HepG2 (cell line): Measurements from ENCODE around the gene PRADC1. TPM values are rescaled to one million over a fixed set of nuclear protein-coding genes. Genes with fewer than 3 reads are reported as not detected.

Experiments
- AGO1 ChIP-seq: fragments of 200-400 bp; formaldehyde crosslinking; IDR thresholded peaks from 2 replicates; pipeline ENCODE4 v1.6.1; 2017; ENCODE audit warnings: mild to moderate bottlenecking, low read depth, low read length, moderate library complexity; ENCODE audit not compliant: poor library complexity, severe bottlenecking
- BATF2 ChIP-seq: sonication (generic); formaldehyde crosslinking; IDR thresholded peaks from 2 replicates; pipeline ENCODE4 v1.8.0; 2022; ENCODE audit warnings: mild to moderate bottlenecking, missing genetic modification reagents, moderate library complexity
- CERS6 ChIP-seq: sonication (generic); formaldehyde crosslinking; IDR thresholded peaks from 2 replicates; pipeline ENCODE4 v1.5.0; 2020; ENCODE audit warnings: missing genetic modification reagents
- FIP1L1 ChIP-seq: fragments of 200-400 bp; formaldehyde crosslinking; IDR thresholded peaks from 2 replicates; pipeline ENCODE4 v1.6.1; 2018; ENCODE audit warnings: low read depth, mild to moderate bottlenecking, low read length, moderate library complexity, borderline replicate concordance; ENCODE audit not compliant: insufficient read depth
- FOXC1 ChIP-seq: sonication (generic); formaldehyde crosslinking; IDR thresholded peaks from 2 replicates; pipeline ENCODE4 v1.8.0; 2022; ENCODE audit warnings: mild to moderate bottlenecking, missing genetic modification reagents, borderline replicate concordance
- HES4 ChIP-seq: sonication (generic); formaldehyde crosslinking; IDR thresholded peaks from 2 replicates; pipeline ENCODE4 v1.9.0; 2021; ENCODE audit warnings: mild to moderate bottlenecking, missing genetic modification reagents, borderline replicate concordance
- HINFP ChIP-seq: sonication (generic); formaldehyde crosslinking; IDR thresholded peaks from 2 replicates; pipeline ENCODE4 v1.4.0; 2020; ENCODE audit warnings: low read depth, mild to moderate bottlenecking, missing genetic modification reagents
- HIVEP1 ChIP-seq: sonication (generic); formaldehyde crosslinking; IDR thresholded peaks from 2 replicates; pipeline ENCODE4 v1.4.0; 2020; ENCODE audit warnings: mild to moderate bottlenecking, missing genetic modification reagents
- NFIB ChIP-seq: sonication (generic); formaldehyde crosslinking; IDR thresholded peaks from 2 replicates; pipeline ENCODE4 v1.9.0; 2021; ENCODE audit warnings: missing genetic modification reagents, mild to moderate bottlenecking, borderline replicate concordance
- SNAPC4 ChIP-seq: sonication (generic); formaldehyde crosslinking; IDR thresholded peaks from 2 replicates; pipeline ENCODE4 v1.4.0; 2020; ENCODE audit warnings: mild to moderate bottlenecking, missing genetic modification reagents
- TFDP2 ChIP-seq: sonication (generic); formaldehyde crosslinking; IDR thresholded peaks from 2 replicates; pipeline ENCODE4 v1.4.0; 2020; ENCODE audit warnings: missing genetic modification reagents
- ZBTB43 ChIP-seq: sonication (generic); formaldehyde crosslinking; conservative IDR thresholded peaks from 2 replicates; pipeline ENCODE4 v1.4.0; 2020; ENCODE audit warnings: missing genetic modification reagents
- ZC3H4 ChIP-seq: sonication (generic); formaldehyde crosslinking; IDR thresholded peaks from 2 replicates; pipeline ENCODE4 v1.4.0; 2020; ENCODE audit warnings: missing genetic modification reagents, borderline replicate concordance
- ZNF280B ChIP-seq: sonication (generic); formaldehyde crosslinking; IDR thresholded peaks from 2 replicates; pipeline ENCODE4 v1.5.0; 2020; ENCODE audit warnings: missing genetic modification reagents, mild to moderate bottlenecking, borderline replicate concordance
- ZNF431 ChIP-seq: sonication (generic); formaldehyde crosslinking; IDR thresholded peaks from 2 replicates; pipeline ENCODE4 v1.9.0; 2022; ENCODE audit warnings: missing genetic modification reagents, low read depth, mild to moderate bottlenecking, borderline replicate concordance
- polyA plus RNA-seq, 8 experiments: library from polyadenylated mRNA; depleted of rRNA in 3 of 8; stranded (reverse) in 7 of 8; unstranded in 1 of 8; fragments of >200 nt; fragmentation: Illumina TruSeq in 4 of 8; extraction: Trizol in 4 of 8; gene quantifications; 2 replicates each; pipeline versions ENCODE4 v1.2.1 to v1.2.3, GENCODE V29; 2011 to 2016; ENCODE audit warnings: low read depth in 4 of 8, missing spikeins in 1 of 8, mixed read lengths in 1 of 8; ENCODE audit not compliant: insufficient read depth in 1 of 8
- total RNA-seq, 5 experiments: library from RNA; depleted of rRNA; stranded (reverse); fragments of >200 nt; fragmentation: Illumina TruSeq; extraction: Trizol; gene quantifications; 2 replicates each; pipeline ENCODE4 v1.2.3, GENCODE V29; 2016; ENCODE audit warnings: low read depth in 1 of 5

PRADC1 gene
- total and polyA plus RNA-seq, 2 of the 13 experiments (the other 11 are each of a cell fraction or from before 2014, with no cell fraction given), result 12.1 to 37.2 TPM

- TF ChIP-seq BATF2 (CRISPR knock-in tag) (no peak), HINFP (no peak), TFDP2 (no peak), AGO1 (peak; percentile 44), SNAPC4 (CRISPR knock-in tag) (no peak), NFIB (CRISPR knock-in tag) (no peak), ZNF431 (CRISPR knock-in tag) (no peak), HES4 (CRISPR knock-in tag) (no peak), ZBTB43 (CRISPR knock-in tag) (no peak), CERS6 (CRISPR knock-in tag) (no peak), ZNF280B (CRISPR knock-in tag) (peak; percentile 76; the same call in 1 of the 2 replicates), FOXC1 (CRISPR knock-in tag) (peak; percentile 78; the same call in 1 of the 2 replicates), HIVEP1 (CRISPR knock-in tag) (no peak), FIP1L1 (no peak), ZC3H4 (CRISPR knock-in tag) (no peak)
Observed at GRCh38 chr2:73260338-73260984, 27.4 kb upstream of the PRADC1 start (continued).
